Stimulated activated CD4-positive, alpha-beta T cell treated with anti-CD3 and anti-CD28 coated beads, Interleukin-12 subunit alpha, Interleukin-12 subunit beta, amount 100 ng/mL, for 24 hours (primary cell): ENCODE data around the gene APOBEC4.

ENCODE experiments used
- DNase-seq, 2 experiments: peaks; one replicate each; pipeline ENCODE4 v3.0.0-alpha.2; 2020; ENCODE audit warnings: low read depth in 2 of 2

APOBEC4 gene

GRCh38 chr1:183674886-183675285 is 21.8 kb upstream of the APOBEC4 start:
- no peak for DNase-seq

GRCh38 chr1:183674339-183674738 is 21.2 kb upstream of the APOBEC4 start:
- DNase-seq, result no peak

GRCh38 chr1:183673605-183674323 is 20.6 kb upstream of the APOBEC4 start:
- no peak for DNase-seq

- DNase-seq, result no peak
Observed at GRCh38 chr1:183670169-183670568, 17.1 kb upstream of the APOBEC4 start.

- no peak for DNase-seq
Observed at GRCh38 chr1:183656355-183656754, 3.2 kb upstream of the APOBEC4 start.

DNA sequence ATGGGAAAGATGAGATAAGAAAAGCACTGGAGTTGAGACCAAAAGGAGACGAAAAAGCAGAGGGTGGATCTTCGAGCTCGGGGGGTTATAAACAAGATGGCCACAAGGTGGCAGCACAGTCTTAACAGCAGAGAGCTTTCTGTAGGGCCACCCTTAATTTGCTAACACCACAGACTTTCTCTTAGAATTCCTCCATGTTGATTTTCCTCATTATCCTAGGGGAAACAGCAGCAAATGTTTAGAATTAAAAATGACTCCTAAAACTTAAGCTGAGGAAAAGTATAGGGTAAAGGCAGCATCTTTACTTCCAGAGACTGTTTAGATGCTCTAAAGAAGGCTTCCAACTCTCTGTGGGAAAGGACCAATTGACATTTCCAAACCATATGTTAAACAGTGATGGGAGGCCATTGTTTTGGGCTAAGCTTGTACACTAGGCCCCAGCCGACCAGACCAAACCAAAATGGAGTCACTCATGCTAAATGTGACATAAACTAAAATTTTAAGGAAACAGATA is 2.5 kb upstream of the APOBEC4 start:
- peak; percentile 48 to 73 for DNase-seq

DNA sequence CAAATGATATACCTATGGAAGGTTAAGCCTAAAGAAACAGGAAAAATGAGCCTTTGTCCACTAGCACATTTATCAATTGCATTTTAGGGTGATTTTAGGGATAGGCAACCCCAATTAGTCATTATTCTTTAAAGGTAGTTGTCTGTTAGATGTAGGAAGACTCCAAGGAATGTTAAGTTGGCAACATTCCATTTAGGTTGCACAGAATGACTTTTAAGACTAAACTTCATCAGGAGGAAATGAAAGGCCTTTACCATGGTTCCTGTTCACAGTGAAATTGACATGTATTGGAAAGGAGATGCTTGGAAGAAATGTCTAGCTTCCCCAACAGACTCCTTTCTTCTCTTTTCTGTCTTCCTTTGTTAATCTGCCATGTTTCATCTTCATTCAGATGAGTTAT is 1.6 kb upstream of the APOBEC4 start:
- DNase-seq, result no peak

DNA sequence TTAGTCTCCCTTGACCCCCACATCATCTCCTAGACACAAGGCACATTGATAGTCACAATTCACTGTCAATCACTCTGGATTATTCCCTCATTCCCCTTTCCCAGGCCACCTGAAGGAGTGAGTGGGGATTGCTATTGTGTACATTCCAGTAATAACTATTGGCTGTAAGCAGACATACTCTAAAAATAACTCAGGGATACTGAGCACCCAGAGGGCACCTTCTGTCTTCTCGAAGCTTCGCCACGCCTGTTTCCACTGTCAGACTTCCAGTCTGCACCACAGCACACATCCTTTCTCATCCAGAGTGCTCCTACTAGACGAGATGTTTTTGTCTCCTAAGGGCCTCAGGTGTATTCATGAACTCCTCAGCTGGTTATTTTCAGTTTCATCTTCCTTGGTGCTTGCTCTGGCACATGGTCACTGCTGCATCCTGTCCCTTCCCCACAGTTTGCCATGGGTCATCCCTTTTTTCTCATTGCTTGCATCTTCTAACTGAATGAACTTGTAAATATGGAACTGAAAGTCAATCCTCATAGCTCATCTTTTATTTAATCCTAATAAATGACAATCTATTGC is 848 bp upstream of the APOBEC4 start:
- no peak for DNase-seq

DNA sequence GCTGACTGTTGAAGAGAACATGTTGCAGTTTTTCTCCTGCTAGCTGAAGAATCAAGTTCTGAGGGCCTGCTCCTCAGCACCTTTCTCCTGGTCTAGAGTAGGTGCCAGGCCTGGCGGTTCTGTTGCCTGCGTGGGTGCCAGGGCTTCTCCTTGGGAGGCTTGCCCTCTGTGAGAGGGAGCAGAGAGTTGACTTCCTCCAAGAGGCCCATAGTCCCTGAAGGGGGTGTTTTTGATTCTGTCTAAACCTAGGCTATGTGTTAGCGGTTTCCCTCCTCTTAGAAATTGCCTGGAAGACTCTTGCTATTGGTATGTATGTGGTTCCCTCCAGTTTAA is 312 bp upstream of the APOBEC4 start:
- DNase-seq, result no peak

DNA sequence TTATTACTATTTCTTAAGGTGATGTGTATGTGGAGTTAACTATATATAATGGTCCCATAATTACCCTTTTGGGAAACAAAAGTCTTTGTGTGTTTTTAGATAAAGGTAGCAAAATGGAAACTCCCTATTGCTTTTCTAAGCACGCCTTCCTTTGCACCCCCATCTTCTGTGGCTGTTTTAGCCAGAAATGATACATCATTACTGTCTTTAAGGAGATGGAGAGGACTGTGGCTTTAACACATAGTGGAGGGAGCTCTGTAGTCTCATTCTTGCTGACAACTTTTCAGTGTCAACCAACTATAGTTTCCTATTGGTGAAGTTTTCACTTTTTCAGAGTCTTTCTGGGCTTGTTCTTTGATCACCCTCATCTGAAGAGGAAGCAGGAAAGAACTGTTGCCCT is 1.0 kb downstream of the APOBEC4 start:
- no peak for DNase-seq

GRCh38 chr1:183651612-183652011 is 1.5 kb downstream of the APOBEC4 start:
- DNase-seq, result no peak

DNA sequence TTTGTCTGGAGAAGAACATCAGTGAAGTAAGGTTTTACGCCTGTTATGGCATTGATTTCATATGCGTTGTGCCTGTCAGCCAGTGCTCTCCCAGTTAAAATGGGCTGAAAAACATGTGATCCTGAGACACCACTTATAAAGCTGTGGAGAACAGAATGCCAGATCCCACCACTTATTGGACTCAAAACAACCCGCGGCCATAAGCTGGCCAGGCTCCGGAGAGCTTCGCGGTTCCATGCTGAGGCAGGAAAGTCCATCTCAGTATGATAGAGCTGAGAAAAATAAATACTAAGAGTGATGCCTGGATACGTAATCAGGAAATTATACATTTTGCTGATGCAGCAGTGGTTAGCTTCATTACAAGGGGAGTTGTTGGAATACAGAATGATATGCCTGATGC is 5.1 kb downstream of the APOBEC4 start:
- no peak for DNase-seq

- no peak for DNase-seq
Observed at GRCh38 chr1:183646776-183647175, 6.3 kb downstream of the APOBEC4 start.

DNA sequence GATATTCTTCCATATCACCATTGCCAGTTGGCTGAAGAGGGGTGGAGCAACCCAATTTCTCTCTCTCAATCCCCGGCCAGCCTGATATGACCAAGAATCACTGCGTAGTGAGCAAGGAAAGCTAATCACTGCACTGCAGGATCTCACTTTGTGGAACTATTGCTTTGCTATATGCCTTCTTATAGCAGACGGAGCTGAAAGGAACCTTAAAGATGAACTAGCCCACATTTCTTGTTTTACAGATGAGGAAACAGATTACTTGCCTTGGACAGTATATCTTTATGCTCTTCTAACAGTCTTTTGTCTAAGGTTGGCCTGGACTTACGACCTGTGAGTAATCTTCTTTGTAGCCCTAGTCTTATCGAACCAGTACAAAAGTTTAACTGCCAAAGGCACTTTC is 7.6 kb downstream of the APOBEC4 start:
- no peak for DNase-seq

GRCh38 chr1:183642166-183642565 is 10.9 kb downstream of the APOBEC4 start:
- no peak for DNase-seq

- DNase-seq, result no peak
Observed at GRCh38 chr1:183640193-183640592, 12.9 kb downstream of the APOBEC4 start.

DNA sequence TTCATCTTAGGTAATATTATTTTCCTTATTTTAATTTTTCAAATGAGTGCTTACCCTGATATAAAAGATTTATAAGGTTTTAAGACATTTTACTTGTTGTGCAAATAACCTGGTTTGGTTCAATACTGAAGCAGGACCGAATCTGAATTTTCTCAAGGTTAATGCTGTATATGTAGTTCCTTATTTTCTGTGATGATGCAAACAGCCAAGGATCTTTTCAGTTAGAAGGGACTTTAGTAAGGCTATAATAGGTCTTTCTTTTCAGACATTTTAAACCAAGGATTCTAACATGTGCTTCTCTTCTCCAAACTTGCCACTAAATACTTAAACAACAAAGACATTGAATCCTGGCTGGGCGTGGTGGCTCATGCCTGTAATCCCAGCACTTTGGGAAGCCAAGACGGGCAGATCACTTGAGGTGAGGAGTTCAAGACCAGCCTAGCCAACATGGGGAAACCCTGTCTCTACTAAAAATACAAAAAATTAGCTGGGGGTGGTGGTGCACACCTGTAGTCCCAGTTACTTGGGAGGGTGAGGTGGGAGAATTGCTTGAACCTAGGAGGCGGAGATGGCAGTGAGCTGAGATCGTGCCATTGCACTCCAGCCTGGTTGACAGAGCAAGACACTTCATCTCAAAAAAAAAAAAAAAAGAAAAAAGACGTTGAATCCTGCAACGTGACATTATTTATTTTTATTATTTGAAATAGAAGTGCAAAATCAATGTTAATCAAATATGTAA is 14.3 kb downstream of the APOBEC4 start:
- no peak for DNase-seq

DNA sequence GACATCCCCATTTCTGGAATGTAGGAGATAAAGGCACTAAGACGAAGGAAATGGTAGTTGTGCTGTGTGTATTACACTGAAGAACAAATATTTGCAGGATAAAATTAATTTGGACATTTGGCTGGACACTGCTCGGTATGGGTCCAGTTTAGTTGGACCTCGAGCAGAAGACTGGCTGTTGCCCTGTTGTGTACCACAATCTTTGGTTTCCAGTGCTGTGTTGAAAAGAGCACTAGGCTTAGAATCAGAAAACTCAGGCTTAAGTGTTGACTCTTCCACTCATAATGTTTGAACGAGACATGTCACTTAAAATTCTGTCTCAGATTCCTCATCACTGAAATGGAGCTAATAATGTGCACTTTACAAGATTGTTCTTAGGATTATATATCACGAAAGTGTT is 16.3 kb downstream of the APOBEC4 start:
- DNase-seq, result no peak

- DNase-seq, result no peak
Observed at GRCh38 chr1:183636334-183636682, 16.8 kb downstream of the APOBEC4 start.

DNA sequence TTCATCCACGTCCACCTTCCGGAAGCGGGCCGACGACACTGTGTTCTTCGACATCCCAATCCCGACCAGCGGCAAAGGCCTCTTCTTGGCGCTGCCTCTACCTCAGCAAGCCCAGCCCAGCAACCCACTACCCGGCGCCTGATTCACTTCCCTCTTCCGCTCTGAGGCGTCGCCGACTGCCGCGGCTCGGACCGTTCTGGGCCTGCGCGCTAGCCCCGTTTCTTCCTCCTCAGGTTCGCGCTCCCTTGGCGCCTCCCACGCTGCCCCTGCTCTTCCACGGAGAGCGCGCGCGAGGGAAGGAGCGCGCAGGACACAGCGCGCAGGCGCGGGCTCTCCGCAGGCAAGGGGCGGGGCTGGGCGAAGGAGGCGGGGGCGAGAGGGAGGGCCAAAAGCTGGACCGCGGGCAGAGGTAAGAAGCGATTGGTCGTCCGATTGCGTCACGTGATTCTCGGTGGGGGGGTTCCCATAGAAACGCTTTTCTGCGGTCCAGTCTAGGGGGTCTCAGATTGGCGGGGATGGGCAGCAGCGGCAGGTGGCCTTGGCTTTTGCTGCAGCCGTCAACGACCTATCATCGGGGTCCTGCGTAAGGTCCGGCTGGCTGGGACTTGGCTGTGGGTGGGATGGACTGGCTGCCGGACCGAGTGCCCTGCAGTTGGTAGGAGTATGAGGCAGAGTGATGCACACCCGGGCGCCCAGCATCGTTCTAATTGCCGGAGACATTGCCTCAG is 17.3 kb downstream of the APOBEC4 start, which contains the start of gene ARPC5:
TSS of gene ARPC5 (minus strand) at position 178 of the 728 bp plus-strand sequence. CDS start at position 54, 124 bp downstream.
- DNase-seq, result peak; percentile 96 to 97

DNA sequence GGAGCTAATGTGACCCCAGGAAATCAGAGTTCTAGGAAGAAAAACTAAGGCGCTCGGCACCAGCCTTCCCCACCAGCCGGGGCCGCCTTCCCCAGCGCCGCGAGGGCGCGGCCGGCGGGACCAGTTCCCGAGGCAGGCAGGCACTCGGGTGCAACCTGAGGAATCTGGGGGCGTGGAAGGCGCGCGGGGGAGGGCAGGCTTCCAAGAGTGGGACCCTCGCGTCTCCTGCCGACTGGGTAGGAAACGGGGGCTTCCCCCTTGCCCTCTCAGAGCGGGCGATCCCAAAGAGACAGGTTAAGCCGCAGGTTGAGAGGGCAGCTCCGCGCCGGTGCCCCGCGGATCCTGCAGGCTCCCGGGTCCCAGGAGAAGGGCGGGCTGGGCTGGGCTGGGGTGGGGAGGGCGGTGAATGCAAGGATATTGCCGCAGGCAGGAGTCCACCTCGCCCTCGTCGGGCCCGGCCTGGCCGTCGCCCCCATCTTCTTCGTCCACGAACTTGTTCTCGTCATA is 18.0 kb downstream of the APOBEC4 start:
- no peak for DNase-seq

DNA sequence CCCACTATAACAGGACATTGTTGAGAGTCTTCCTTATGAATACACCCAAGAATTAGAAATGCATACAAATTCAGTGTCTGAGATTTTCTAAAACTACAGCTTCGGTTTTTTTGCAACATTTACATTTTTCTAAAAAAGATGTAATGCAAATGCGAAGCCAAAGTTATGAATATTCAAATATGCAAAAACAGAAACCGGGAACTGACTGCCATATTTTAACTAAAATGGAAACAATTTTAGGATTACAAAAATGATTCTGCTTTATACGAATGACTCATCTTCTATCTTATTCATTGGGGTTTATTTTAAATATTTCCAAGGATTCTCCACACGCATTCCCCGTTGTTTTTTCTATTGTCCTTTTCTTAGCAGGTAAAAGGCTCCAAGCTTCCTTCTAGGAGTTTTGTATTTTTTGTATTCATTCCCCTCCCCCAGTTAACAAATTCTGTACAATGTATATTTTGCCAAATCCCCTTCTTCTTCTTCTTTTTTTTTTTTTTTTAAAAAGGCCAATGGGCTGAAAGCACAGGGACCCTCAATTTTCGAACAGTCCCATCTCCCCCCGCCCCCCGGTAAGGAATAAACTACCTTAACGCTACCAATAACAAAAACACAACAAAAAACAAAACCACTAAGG is 18.6 kb downstream of the APOBEC4 start:
- DNase-seq, result no peak
